Measurements from ENCODE around the gene VSTM1. TPM values are rescaled to one million over a fixed set of nuclear protein-coding genes. Genes with fewer than 3 reads are reported as not detected.

Gene VSTM1
- total RNA-seq, 1 donor from 2014 or later: not detected

GRCh38 chr19:54011507-54012211 is 52.0 kb downstream of the VSTM1 start:
- H3K27me3 Mint-ChIP-seq (ENCODE audit: low read depth): peaks cover 27% of the 10 kb centered on the region
- TF ChIP-seq, protein P1, sequence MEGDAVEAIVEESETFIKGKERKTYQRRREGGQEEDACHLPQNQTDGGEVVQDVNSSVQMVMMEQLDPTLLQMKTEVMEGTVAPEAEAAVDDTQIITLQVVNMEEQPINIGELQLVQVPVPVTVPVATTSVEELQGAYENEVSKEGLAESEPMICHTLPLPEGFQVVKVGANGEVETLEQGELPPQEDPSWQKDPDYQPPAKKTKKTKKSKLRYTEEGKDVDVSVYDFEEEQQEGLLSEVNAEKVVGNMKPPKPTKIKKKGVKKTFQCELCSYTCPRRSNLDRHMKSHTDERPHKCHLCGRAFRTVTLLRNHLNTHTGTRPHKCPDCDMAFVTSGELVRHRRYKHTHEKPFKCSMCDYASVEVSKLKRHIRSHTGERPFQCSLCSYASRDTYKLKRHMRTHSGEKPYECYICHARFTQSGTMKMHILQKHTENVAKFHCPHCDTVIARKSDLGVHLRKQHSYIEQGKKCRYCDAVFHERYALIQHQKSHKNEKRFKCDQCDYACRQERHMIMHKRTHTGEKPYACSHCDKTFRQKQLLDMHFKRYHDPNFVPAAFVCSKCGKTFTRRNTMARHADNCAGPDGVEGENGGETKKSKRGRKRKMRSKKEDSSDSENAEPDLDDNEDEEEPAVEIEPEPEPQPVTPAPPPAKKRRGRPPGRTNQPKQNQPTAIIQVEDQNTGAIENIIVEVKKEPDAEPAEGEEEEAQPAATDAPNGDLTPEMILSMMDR (IDR thresholded peaks at IDR 0.05): no peak
- H3K4me1 Mint-ChIP-seq (ENCODE audit: low read depth): no peaks in the 10 kb centered on the region
- H3K4me3 Mint-ChIP-seq (ENCODE audit: unreplicated experiment): no peak overlapping the region
- H3K9me3 Mint-ChIP-seq (ENCODE audit: low read depth): no peaks in the 10 kb centered on the region
- no peaks in the 10 kb centered on the region for H3K36me3 Mint-ChIP-seq (ENCODE audit: low read depth)
- no peak overlapping the region for H3K27ac Mint-ChIP-seq (ENCODE audit: unreplicated experiment)
- no peak for DNase-seq (ENCODE audit: low spot score)

DNA sequence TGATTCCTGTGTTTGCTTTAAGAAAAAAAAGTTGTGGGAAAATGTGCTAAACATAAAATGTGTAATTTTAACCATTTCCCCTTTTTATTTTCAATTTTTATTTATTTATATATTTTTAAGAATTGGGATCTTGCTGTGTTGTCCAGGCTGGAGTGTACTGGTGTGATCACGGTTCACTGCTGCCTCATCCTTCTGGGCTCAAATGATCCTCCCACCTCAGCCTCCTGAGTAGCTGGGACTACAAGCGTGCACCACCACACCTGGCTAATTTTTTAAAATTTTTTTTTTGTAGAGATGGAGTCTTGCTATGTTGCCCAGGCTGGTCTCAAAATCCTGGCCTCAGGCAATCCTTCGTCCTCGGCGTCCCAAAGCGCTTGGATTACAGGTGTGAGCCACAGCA is 53.2 kb downstream of the VSTM1 start:
- H3K9me3 Mint-ChIP-seq (ENCODE audit: low read depth): no peaks in the 10 kb centered on the region
- H3K27ac Mint-ChIP-seq (ENCODE audit: unreplicated experiment): no peak overlapping the region
- H3K27me3 Mint-ChIP-seq (ENCODE audit: low read depth): peaks cover 25% of the 10 kb centered on the region
- TF ChIP-seq, protein P1 (IDR thresholded peaks at IDR 0.05): no peak
- no peaks in the 10 kb centered on the region for H3K4me1 Mint-ChIP-seq (ENCODE audit: low read depth)
- DNase-seq (ENCODE audit: low spot score): no peak
- no peaks in the 10 kb centered on the region for H3K36me3 Mint-ChIP-seq (ENCODE audit: low read depth)
- no peak overlapping the region for H3K4me3 Mint-ChIP-seq (ENCODE audit: unreplicated experiment)

DNA sequence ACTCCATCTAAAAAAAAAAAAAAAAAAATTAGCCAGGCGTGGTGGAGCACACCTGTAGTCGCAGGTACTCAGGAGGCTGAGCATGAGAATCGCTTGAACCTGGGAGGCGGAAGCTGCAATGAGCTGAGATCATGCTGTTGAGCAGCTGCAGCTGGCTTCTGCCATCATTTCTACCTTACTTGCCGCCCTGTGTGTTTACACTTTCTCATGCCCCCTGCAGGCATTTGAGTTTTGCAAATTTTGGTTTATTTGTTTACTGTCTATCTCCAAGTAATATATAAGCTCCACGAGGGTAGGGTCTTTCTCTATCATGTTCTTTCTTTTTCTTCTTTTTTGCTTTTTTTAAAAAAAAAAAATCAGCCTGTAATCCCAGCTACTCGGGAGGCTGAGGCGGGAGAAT is 54.3 kb downstream of the VSTM1 start:
- H3K9me3 Mint-ChIP-seq (ENCODE audit: low read depth): no peaks in the 10 kb centered on the region
- H3K4me3 Mint-ChIP-seq (ENCODE audit: unreplicated experiment): no peak overlapping the region
- TF ChIP-seq, protein P1 (IDR thresholded peaks at IDR 0.05): no peak
- no peak for DNase-seq (ENCODE audit: low spot score)
- H3K27ac Mint-ChIP-seq (ENCODE audit: unreplicated experiment): no peak overlapping the region
- no peaks in the 10 kb centered on the region for H3K36me3 Mint-ChIP-seq (ENCODE audit: low read depth)
- no peaks in the 10 kb centered on the region for H3K4me1 Mint-ChIP-seq (ENCODE audit: low read depth)
- H3K27me3 Mint-ChIP-seq (ENCODE audit: low read depth): peaks cover 21% of the 10 kb centered on the region

DNA sequence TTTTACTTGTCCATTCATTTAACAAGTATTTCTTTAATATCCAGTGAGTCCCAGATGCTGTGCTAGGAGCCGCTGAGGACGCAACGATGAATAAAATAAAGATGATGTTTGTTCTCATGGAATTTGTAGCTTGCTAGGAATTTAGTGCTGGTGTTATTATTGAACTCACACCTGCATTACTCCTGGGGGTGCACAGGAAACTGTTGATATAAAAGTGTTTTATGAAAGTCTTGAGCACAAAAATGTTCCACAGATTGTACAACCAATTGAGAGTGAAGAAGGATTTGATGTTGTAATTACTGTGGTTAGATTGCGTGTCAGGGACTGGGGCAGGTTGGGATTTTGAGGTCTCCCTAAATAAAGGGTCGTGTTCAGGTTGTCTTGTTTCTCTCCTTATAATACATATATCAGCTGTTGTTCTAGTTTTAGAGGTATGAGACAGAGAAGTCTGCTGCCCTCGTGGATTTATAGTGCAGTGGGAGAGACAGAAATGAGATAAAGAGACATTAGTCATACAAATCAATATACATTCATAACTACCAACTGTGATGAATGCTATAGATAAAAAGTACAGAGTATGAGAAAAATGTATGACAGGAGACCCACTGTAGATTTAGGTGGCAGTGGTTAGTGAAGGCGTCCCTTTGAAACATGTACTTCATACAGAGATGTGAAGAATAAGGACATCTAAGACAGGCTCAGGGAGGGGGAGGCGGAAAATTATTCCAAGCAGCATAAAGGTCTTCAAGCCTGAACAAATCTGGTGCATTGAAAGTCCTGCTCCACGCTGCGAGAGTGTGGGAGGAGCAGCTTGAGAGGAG is 61.0 kb downstream of the VSTM1 start:
- no peaks in the 10 kb centered on the region for H3K36me3 Mint-ChIP-seq (ENCODE audit: low read depth)
- no peak overlapping the region for H3K4me3 Mint-ChIP-seq (ENCODE audit: unreplicated experiment)
- H3K27me3 Mint-ChIP-seq (ENCODE audit: low read depth): peaks cover 23% of the 10 kb centered on the region
- H3K27ac Mint-ChIP-seq (ENCODE audit: unreplicated experiment): no peak overlapping the region
- TF ChIP-seq, protein P1 (IDR thresholded peaks at IDR 0.05): no peak
- DNase-seq (ENCODE audit: low spot score): no peak
- no peaks in the 10 kb centered on the region for H3K4me1 Mint-ChIP-seq (ENCODE audit: low read depth)
- no peaks in the 10 kb centered on the region for H3K9me3 Mint-ChIP-seq (ENCODE audit: low read depth)

DNA sequence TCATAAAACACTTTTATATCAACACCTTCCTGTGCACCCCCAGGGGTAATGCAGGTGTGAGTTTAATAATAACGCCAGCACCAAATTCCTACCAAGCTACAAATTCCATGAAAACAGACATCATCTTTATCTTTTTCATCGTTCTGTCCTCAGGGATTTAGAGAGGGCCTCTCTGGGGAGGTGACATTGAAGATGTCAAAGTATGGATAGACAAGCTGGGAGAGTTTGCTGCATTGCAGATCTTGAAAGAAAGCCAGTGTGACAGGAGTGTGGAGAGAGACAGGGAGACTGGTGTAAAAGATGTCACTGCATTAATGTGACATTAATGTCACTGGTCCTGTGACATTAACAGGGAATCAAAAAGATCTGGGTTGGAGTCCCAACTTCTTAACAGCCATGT is 62.2 kb downstream of the VSTM1 start:
- TF ChIP-seq, protein P1 (IDR thresholded peaks at IDR 0.05): no peak
- Mint-ChIP-seq H3K27me3 (ENCODE audit: low read depth) (peaks cover 23% of the 10 kb centered on the region), H3K4me3 (ENCODE audit: unreplicated experiment) (no peak overlapping the region), H3K36me3 (ENCODE audit: low read depth) (no peaks in the 10 kb centered on the region), H3K27ac (ENCODE audit: unreplicated experiment) (no peak overlapping the region), H3K9me3 (ENCODE audit: low read depth) (no peaks in the 10 kb centered on the region), H3K4me1 (ENCODE audit: low read depth) (no peaks in the 10 kb centered on the region)
- DNase-seq (ENCODE audit: low spot score): no peak
